Osteoblast (primary cell): Measurements from ENCODE around the gene GRIK2. TPM values are rescaled to one million over a fixed set of nuclear protein-coding genes. Genes with fewer than 3 reads are reported as not detected.
A peak's percentile ranks its signal among the peaks of the same experiment; 100 is the strongest.

Experiments
- DNase-seq: peaks from one replicate; pipeline ENCODE4 v3.0.0; 2011; ENCODE audit warnings: low spot score, mixed read lengths; ENCODE audit not compliant: insufficient read length; ENCODE audit errors: missing footprints
- H2AFZ ChIP-seq: 2 replicates; pipeline ENCODE4 v1.6.0; 2011; ENCODE audit warnings: mild to moderate bottlenecking, low read length
- H3K27ac ChIP-seq: 2 replicates; pipeline ENCODE4 v1.5.1; 2011; ENCODE audit warnings: mild to moderate bottlenecking, low read depth, low read length, moderate library complexity
- H3K27me3 ChIP-seq: 2 replicates; pipeline ENCODE4 v1.6.0; 2012; ENCODE audit warnings: mild to moderate bottlenecking, control low read depth, inconsistent platforms, low read length, moderate library complexity; ENCODE audit not compliant: insufficient read depth
- H3K36me3 ChIP-seq: 2 replicates; pipeline ENCODE4 v1.5.1; 2011; ENCODE audit warnings: mild to moderate bottlenecking, low read length, control low read depth, moderate library complexity; ENCODE audit not compliant: insufficient read depth
- H3K4me1 ChIP-seq: 2 replicates; pipeline ENCODE4 v1.5.1; 2011; ENCODE audit warnings: mild to moderate bottlenecking, low read length, control low read depth, moderate library complexity; ENCODE audit not compliant: insufficient read depth
- H3K4me2 ChIP-seq: 2 replicates; pipeline ENCODE4 v1.6.0; 2011; ENCODE audit warnings: mild to moderate bottlenecking, low read length; ENCODE audit not compliant: insufficient read depth
- H3K4me3 ChIP-seq: fragments of 200-600 bp; sonication (generic); 3 replicates; pipeline ENCODE4 v1.5.1; 2012; ENCODE audit warnings: mild to moderate bottlenecking, low read length, inconsistent platforms; ENCODE audit not compliant: insufficient read depth
- H3K79me2 ChIP-seq: 2 replicates; pipeline ENCODE4 v1.6.0; 2012; ENCODE audit warnings: mild to moderate bottlenecking, low read length, control low read depth, inconsistent platforms; ENCODE audit not compliant: insufficient read depth
- H3K9me3 ChIP-seq: 2 replicates; pipeline ENCODE4 v1.5.1; 2011; ENCODE audit warnings: low read depth, low read length, control low read depth
- H4K20me1 ChIP-seq: 2 replicates; pipeline ENCODE4 v1.6.0; 2012; ENCODE audit warnings: mild to moderate bottlenecking, low read length, control low read depth; ENCODE audit not compliant: insufficient read depth
- total RNA-seq: library from RNA; depleted of rRNA; stranded (reverse); fragments of >200 nt; gene quantifications from 2 replicates; pipeline ENCODE4 v1.2.3, GENCODE V29; 2012
- TF ChIP-seq, protein P1 (sequence below): IDR thresholded peaks from 2 replicates; pipeline ENCODE4 v1.5.1; 2011; ENCODE audit warnings: mild to moderate bottlenecking, low read depth, low read length, moderate library complexity; ENCODE audit errors: extremely low read depth

GRIK2 gene
- total RNA-seq, 1 donor = 0.72 TPM

DNA sequence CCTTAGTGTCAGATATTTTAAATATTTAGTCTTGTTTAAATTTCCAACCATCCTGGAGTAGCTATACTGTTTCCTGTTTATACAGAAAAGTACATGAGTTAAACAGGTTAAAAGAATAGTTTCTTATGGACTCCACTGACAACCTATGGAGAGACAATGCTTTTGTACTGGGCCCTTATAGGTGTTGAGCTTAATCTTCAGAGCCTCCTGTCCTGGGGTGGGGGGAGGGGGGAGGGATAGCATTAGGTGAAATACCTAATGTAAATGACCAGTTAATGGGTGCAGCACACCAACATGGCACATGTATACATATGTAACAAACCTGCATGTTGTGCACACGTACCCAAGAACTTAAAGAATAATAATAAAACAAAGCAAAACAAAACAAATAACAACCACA lies 322.9 kb downstream of the GRIK2 start:
- H2AFZ ChIP-seq = no peak overlapping the region
- TF ChIP-seq, protein P1, sequence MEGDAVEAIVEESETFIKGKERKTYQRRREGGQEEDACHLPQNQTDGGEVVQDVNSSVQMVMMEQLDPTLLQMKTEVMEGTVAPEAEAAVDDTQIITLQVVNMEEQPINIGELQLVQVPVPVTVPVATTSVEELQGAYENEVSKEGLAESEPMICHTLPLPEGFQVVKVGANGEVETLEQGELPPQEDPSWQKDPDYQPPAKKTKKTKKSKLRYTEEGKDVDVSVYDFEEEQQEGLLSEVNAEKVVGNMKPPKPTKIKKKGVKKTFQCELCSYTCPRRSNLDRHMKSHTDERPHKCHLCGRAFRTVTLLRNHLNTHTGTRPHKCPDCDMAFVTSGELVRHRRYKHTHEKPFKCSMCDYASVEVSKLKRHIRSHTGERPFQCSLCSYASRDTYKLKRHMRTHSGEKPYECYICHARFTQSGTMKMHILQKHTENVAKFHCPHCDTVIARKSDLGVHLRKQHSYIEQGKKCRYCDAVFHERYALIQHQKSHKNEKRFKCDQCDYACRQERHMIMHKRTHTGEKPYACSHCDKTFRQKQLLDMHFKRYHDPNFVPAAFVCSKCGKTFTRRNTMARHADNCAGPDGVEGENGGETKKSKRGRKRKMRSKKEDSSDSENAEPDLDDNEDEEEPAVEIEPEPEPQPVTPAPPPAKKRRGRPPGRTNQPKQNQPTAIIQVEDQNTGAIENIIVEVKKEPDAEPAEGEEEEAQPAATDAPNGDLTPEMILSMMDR = no peak
- H3K79me2 ChIP-seq = no peaks in the 10 kb centered on the region
- H3K27ac ChIP-seq = no peak overlapping the region
- no peak overlapping the region for H3K4me2 ChIP-seq
- H4K20me1 ChIP-seq = no peaks in the 10 kb centered on the region
- H3K27me3 ChIP-seq = no peaks in the 10 kb centered on the region
- H3K36me3 ChIP-seq = no peaks in the 10 kb centered on the region
- H3K4me3 ChIP-seq = no peak overlapping the region
- H3K4me1 ChIP-seq = no peaks in the 10 kb centered on the region
- H3K9me3 ChIP-seq = no peaks in the 10 kb centered on the region
- DNase-seq = no peak

DNA sequence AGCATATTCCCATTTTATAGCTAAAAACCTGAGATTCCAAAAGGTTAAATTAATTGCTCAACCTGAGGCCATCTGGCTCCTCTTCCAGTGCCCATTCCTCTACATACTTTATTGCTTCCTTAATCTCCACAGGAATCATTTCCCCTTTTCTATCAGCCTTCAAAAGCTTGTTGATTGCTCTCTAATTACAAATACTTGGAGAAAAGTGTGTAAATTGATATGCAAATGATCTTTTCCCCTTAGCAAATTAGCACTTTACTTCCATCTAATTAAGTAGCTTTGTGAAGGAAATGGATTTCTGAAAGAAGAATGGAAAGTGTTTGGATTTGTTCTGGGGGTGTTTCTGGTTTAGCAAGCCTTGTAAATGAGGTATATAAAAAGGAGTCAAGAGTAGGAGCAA lies 323.3 kb downstream of the GRIK2 start:
- Histone ChIP-seq H3K27me3 (no peaks in the 10 kb centered on the region), H3K36me3 (no peaks in the 10 kb centered on the region), H3K4me2 (no peak overlapping the region), H3K4me3 (no peak overlapping the region), H3K27ac (no peak overlapping the region), H3K79me2 (no peaks in the 10 kb centered on the region), H3K9me3 (no peaks in the 10 kb centered on the region), H3K4me1 (no peaks in the 10 kb centered on the region), H4K20me1 (no peaks in the 10 kb centered on the region), H2AFZ (no peak overlapping the region)
- TF ChIP-seq, protein P1 = no peak
- no peak for DNase-seq

DNA sequence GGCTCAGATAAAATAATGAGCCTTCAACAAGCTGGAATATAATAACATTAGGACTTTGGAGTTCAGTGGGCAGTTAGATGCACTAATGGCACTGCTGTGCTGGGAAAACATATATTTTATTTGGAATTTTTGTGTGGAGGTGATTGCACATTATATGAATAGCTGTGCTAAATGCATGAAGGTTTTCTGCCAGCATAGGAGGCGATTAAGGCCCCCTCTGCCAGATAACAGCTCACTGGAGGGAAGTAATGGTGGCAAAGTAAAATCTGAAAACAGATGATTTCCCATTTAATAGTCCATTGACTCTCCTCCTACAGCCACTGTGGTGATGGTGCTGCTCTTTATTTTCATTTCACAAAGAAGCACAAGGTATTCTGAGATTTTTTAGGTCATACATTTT lies 326.0 kb downstream of the GRIK2 start:
- no peak overlapping the region for H3K4me2 ChIP-seq
- no peaks in the 10 kb centered on the region for H3K27me3 ChIP-seq
- H3K9me3 ChIP-seq = peaks cover 2% of the 10 kb centered on the region
- no peaks in the 10 kb centered on the region for H3K36me3 ChIP-seq
- no peaks in the 10 kb centered on the region for H3K79me2 ChIP-seq
- no peak overlapping the region for H3K27ac ChIP-seq
- TF ChIP-seq, protein P1 = no peak
- H3K4me3 ChIP-seq = no peak overlapping the region
- no peak overlapping the region for H2AFZ ChIP-seq
- DNase-seq = no peak
- H4K20me1 ChIP-seq = no peaks in the 10 kb centered on the region
- H3K4me1 ChIP-seq = peaks cover 6% of the 10 kb centered on the region

DNA sequence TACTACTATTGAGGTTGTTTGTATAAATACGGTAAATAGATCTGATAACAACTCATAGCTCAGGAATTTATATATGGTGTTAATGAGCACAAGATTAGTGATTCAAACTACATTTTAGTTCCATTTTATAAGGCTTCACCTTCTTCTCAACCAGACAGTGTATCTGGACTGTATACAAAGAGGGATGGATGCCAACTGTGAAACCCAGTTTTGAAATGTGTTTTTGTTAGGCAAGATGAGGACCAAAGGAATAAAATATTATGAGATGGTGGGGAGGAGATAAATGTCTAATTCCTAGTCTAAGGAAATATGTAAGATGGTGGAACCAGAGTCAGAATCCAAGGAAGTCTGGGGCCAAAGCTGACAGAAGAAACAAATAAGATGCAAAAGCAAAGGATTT lies 329.0 kb downstream of the GRIK2 start:
- no peaks in the 10 kb centered on the region for H4K20me1 ChIP-seq
- H3K4me3 ChIP-seq = no peak overlapping the region
- no peak overlapping the region for H3K4me2 ChIP-seq
- H3K79me2 ChIP-seq = no peaks in the 10 kb centered on the region
- peaks cover 6% of the 10 kb centered on the region for H3K4me1 ChIP-seq
- TF ChIP-seq, protein P1 = no peak
- DNase-seq = no peak
- H3K27me3 ChIP-seq = no peaks in the 10 kb centered on the region
- peaks cover 2% of the 10 kb centered on the region for H3K9me3 ChIP-seq
- no peaks in the 10 kb centered on the region for H3K36me3 ChIP-seq
- H2AFZ ChIP-seq = no peak overlapping the region
- peak overlapping the region; percentile 42 for H3K27ac ChIP-seq
